GM23248 (cell line): ENCODE data around the gene OGN. TPM values are rescaled to one million over a fixed set of nuclear protein-coding genes. Genes with fewer than 3 reads are reported as not detected.

Experiments used
- DNase-seq: peaks from one replicate; pipeline ENCODE4 v3.0.0-alpha.2; 2015
- H2AFZ ChIP-seq: fragments of 200-600 bp; sonication (generic); 2 replicates; pipeline ENCODE4 v1.6.1; 2016; ENCODE audit warnings: antibody characterized with exemption
- H3F3A ChIP-seq: fragments of 200-600 bp; sonication (generic); 2 replicates; pipeline ENCODE4 v1.6.1; 2016; ENCODE audit warnings: mild to moderate bottlenecking, antibody characterized with exemption, mixed run types; ENCODE audit not compliant: insufficient read depth
- H3K27ac ChIP-seq: fragments of 200-600 bp; sonication (generic); 2 replicates; pipeline ENCODE4 v1.5.1; 2016; ENCODE audit warnings: mild to moderate bottlenecking
- H3K27me3 ChIP-seq: fragments of 200-600 bp; sonication (generic); replicated peaks from 2 replicates; pipeline ENCODE4 v1.6.1; 2016; ENCODE audit warnings: mild to moderate bottlenecking; ENCODE audit not compliant: insufficient read depth
- H3K36me3 ChIP-seq: fragments of 200-600 bp; sonication (generic); 2 replicates; pipeline ENCODE4 v1.6.1; 2016; ENCODE audit warnings: low read depth, mild to moderate bottlenecking
- H3K4me1 ChIP-seq: fragments of 200-600 bp; sonication (generic); 2 replicates; pipeline ENCODE4 v1.6.1; 2016; ENCODE audit warnings: mild to moderate bottlenecking; ENCODE audit not compliant: insufficient read depth
- H3K4me2 ChIP-seq: fragments of 200-600 bp; sonication (generic); one replicate; pipeline ENCODE4 v1.6.1; 2016; ENCODE audit warnings: mild to moderate bottlenecking; ENCODE audit not compliant: unreplicated experiment
- H3K4me3 ChIP-seq: fragments of 200-600 bp; sonication (generic); 2 replicates; pipeline ENCODE4 v1.5.1; 2016; ENCODE audit warnings: mild to moderate bottlenecking
- H3K79me2 ChIP-seq: fragments of 200-600 bp; sonication (generic); 2 replicates; pipeline ENCODE4 v1.6.1; 2016; ENCODE audit warnings: mild to moderate bottlenecking; ENCODE audit not compliant: insufficient read depth
- H3K9ac ChIP-seq: fragments of 200-600 bp; sonication (generic); 2 replicates; pipeline ENCODE4 v1.6.1; 2016; ENCODE audit warnings: mild to moderate bottlenecking
- H3K9me2 ChIP-seq: fragments of 200-600 bp; sonication (generic); 2 replicates; pipeline ENCODE4 v1.6.1; 2016; ENCODE audit warnings: mixed run types, mild to moderate bottlenecking, moderate library complexity; ENCODE audit not compliant: insufficient read depth
- H3K9me3 ChIP-seq: fragments of 200-600 bp; sonication (generic); one replicate; pipeline ENCODE4 v1.6.1; 2017; ENCODE audit warnings: low read depth
- H4K20me1 ChIP-seq: fragments of 200-600 bp; sonication (generic); 2 replicates; pipeline ENCODE4 v1.6.0; 2016; ENCODE audit not compliant: insufficient read depth
- EZH2 ChIP-seq: fragments of 200-600 bp; sonication (generic); IDR thresholded peaks from 2 replicates; pipeline ENCODE4 v1.6.1; 2018; ENCODE audit warnings: antibody characterized with exemption, mild to moderate bottlenecking; ENCODE audit not compliant: insufficient read depth, poor library complexity, severe bottlenecking
- EZH2phosphoT487 ChIP-seq: fragments of 200-600 bp; sonication (generic); IDR thresholded peaks from 2 replicates; pipeline ENCODE4 v1.6.1; 2018; ENCODE audit warnings: antibody characterized with exemption, moderate library complexity, mild to moderate bottlenecking, low read depth; ENCODE audit not compliant: insufficient read depth
- WGBS, 2 experiments: methylation state at CpG; one replicate each; pipeline ENCODE4 v1.1.6; 2015 to 2017; ENCODE audit warnings: low lambda C conversion rate in 2 of 2, low coverage in 1 of 2; ENCODE audit errors: missing lambda C conversion rate in 2 of 2; 5-methylcytosine and 5-hydroxymethylcytosine counted together
- in situ Hi-C: fragments of 300-500 bp; cut with MboI; formaldehyde crosslinking; loops from 2 replicates; pipeline ENCODE4 v1.15.0; 2020
- polyA plus RNA-seq: library from polyadenylated mRNA; unstranded; fragments of >200 nt; fragmentation: Nextera tagmentation; extraction: Ambion mirVana; gene quantifications from 2 replicates; pipeline ENCODE4 v1.2.1, GENCODE V29; 2016
- total RNA-seq: library from RNA; depleted of rRNA; stranded (reverse); fragments of >200 nt; shearing (Covaris generic); gene quantifications from 2 replicates; pipeline ENCODE4 v1.2.3, GENCODE V29; 2014; rRNA removed

OGN gene
- total RNA-seq (0.11 TPM in 1 of 2 replicates, not detected in the other), polyA plus RNA-seq (0.16 and 0.23 TPM in 2 replicates)

- no peak for TF ChIP-seq EZH2phosphoT487
- no peak for TF ChIP-seq EZH2
- DNase-seq = peak; percentile 49
- Histone ChIP-seq H4K20me1 (no peaks in the 10 kb centered on the region; the same call in 1 of the 2 replicates), H3K4me1 (peaks cover 10% of the 10 kb centered on the region), H3K4me3 (no peak within 1 kb of the TSS), H3K27ac (no peak within 1 kb of the TSS), H2AFZ (peak within 1 kb of the TSS; percentile 62), H3K36me3 (no peaks in the 10 kb centered on the region), H3F3A (peaks cover 8% of the 10 kb centered on the region; the same call in 1 of the 2 replicates), H3K4me2 (peak within 1 kb of the TSS; percentile 2), H3K9ac (no peak within 1 kb of the TSS), H3K27me3 (no peaks in the 10 kb centered on the region), H3K9me3 (no peaks in the 10 kb centered on the region), H3K9me2 (0 out of 2 replicates have a peak, but pooled peaks cover 3% of the 10 kb centered on the region), H3K79me2 (no peaks in the 10 kb centered on the region)
- 23 to 26% methylated on average over 5 of the region's 5 CpGs for whole genome bisulfite sequencing, 2 experiments
- in situ Hi-C loops = no loop called here
These were observed at the start of gene OGN for GRCh38 chr9:92404042-92404836. Gene OGN (minus strand): TSS chr9:92404578. CDS start chr9:92403407, 1,171 bp downstream.

GRCh38 chr9:92446536-92446935, 42.2 kb upstream of the OGN start:
- no peaks in the 10 kb centered on the region for H3K9me3 ChIP-seq
- H3K27me3 ChIP-seq = no peaks in the 10 kb centered on the region
- no peak overlapping the region for H3K4me2 ChIP-seq
- no peaks in the 10 kb centered on the region for H4K20me1 ChIP-seq
- H3K9ac ChIP-seq = no peak overlapping the region
- H3F3A ChIP-seq = no peaks in the 10 kb centered on the region
- H3K4me1 ChIP-seq = no peaks in the 10 kb centered on the region
- TF ChIP-seq EZH2 (no peak), EZH2phosphoT487 (no peak)
- no peak for DNase-seq
- in situ Hi-C loops = loop anchor here (10.0 kb wide), 1 partner anchor 188 kb away; no protein-coding TSS in a partner anchor
- H3K27ac ChIP-seq = no peak overlapping the region
- no peak overlapping the region for H2AFZ ChIP-seq
- no peaks in the 10 kb centered on the region for H3K79me2 ChIP-seq
- H3K4me3 ChIP-seq = no peak overlapping the region
- no peaks in the 10 kb centered on the region for H3K9me2 ChIP-seq
- no peaks in the 10 kb centered on the region for H3K36me3 ChIP-seq

GRCh38 chr9:92444841-92445240, 40.5 kb upstream of the OGN start:
- Histone ChIP-seq H3K9me2 (no peaks in the 10 kb centered on the region), H3K4me3 (no peak overlapping the region), H3K4me1 (peaks cover 3% of the 10 kb centered on the region), H3K79me2 (no peaks in the 10 kb centered on the region), H3F3A (0 out of 2 replicates have a peak, but pooled peaks cover 4% of the 10 kb centered on the region), H3K9me3 (no peaks in the 10 kb centered on the region), H3K27ac (no peak overlapping the region), H3K9ac (no peak overlapping the region), H2AFZ (no peak overlapping the region), H3K27me3 (no peaks in the 10 kb centered on the region), H3K36me3 (no peaks in the 10 kb centered on the region), H3K4me2 (no peak overlapping the region), H4K20me1 (no peaks in the 10 kb centered on the region)
- WGBS, 2 experiments = 78 to 85% methylated on average over 4 of the region's 4 CpGs
- TF ChIP-seq EZH2phosphoT487 = no peak
- no peak for TF ChIP-seq EZH2
- no peak for DNase-seq
- in situ Hi-C loops = loop anchor here (10.0 kb wide), 1 partner anchor 190 kb away; no protein-coding TSS in a partner anchor

- in situ Hi-C loops = loop anchor here (10.0 kb wide), 1 partner anchor 194 kb away; no protein-coding TSS in a partner anchor
- no peaks in the 10 kb centered on the region for H3K27me3 ChIP-seq
These were observed 36.3 kb upstream of the OGN start for GRCh38 chr9:92440751-92441046.

More at GRCh38 chr9:92440751-92441046, 36.3 kb upstream of the OGN start:
- no peak for DNase-seq
- Histone ChIP-seq H3K27ac (no peak overlapping the region), H2AFZ (no peak overlapping the region), H3K9ac (no peak overlapping the region), H3K9me3 (no peaks in the 10 kb centered on the region), H3K4me3 (no peak overlapping the region), H3K36me3 (no peaks in the 10 kb centered on the region), H3F3A (0 out of 2 replicates have a peak, but pooled peaks cover 4% of the 10 kb centered on the region), H3K4me2 (no peak overlapping the region), H3K9me2 (no peaks in the 10 kb centered on the region), H3K79me2 (no peaks in the 10 kb centered on the region), H3K4me1 (peaks cover 9% of the 10 kb centered on the region), H4K20me1 (no peaks in the 10 kb centered on the region)
- WGBS, 2 experiments = 91 to 94% methylated on average over 6 of the region's 6 CpGs
- TF ChIP-seq EZH2 (no peak), EZH2phosphoT487 (no peak)
